GM18870 (cell line): ENCODE results near the gene DLG5.

Experiments
- ATAC-seq: cut with Tn5 transposase; IDR thresholded peaks from one replicate; pipeline ENCODE4 v1.9.1; 2021; ENCODE audit warnings: moderate library complexity; ENCODE audit not compliant: unreplicated experiment

Gene DLG5

GRCh38 chr10:77825965-77826364 lies 100.6 kb downstream of the DLG5 start:
- no peak for ATAC-seq

GRCh38 chr10:77824908-77825307 lies 101.6 kb downstream of the DLG5 start:
- ATAC-seq = no peak

- ATAC-seq = no peak
Measured at GRCh38 chr10:77823811-77824542, 102.6 kb downstream of the DLG5 start.

GRCh38 chr10:77821551-77821950 lies 105.0 kb downstream of the DLG5 start:
- ATAC-seq = no peak

- ATAC-seq = no peak
Measured at GRCh38 chr10:77821036-77821435, 105.5 kb downstream of the DLG5 start.

- no peak for ATAC-seq
Measured at GRCh38 chr10:77820349-77820748, 106.2 kb downstream of the DLG5 start.

GRCh38 chr10:77819210-77820112 lies 107.1 kb downstream of the DLG5 start:
- no peak for ATAC-seq

- ATAC-seq = no peak
Measured at GRCh38 chr10:77818378-77818777, 108.2 kb downstream of the DLG5 start.

- no peak for ATAC-seq
Measured at GRCh38 chr10:77817541-77817940, 109.0 kb downstream of the DLG5 start.

GRCh38 chr10:77816311-77816710 lies 110.2 kb downstream of the DLG5 start:
- no peak for ATAC-seq

GRCh38 chr10:77812741-77813140 lies 113.8 kb downstream of the DLG5 start:
- ATAC-seq = no peak

GRCh38 chr10:77811831-77812430 lies 114.6 kb downstream of the DLG5 start:
- ATAC-seq = no peak

GRCh38 chr10:77810446-77811335 lies 115.9 kb downstream of the DLG5 start:
- no peak for ATAC-seq

- no peak for ATAC-seq
Measured at GRCh38 chr10:77809336-77809735, 117.2 kb downstream of the DLG5 start.

GRCh38 chr10:77807706-77808105 lies 118.8 kb downstream of the DLG5 start:
- no peak for ATAC-seq

- no peak for ATAC-seq
Measured at GRCh38 chr10:77806511-77807157, 119.9 kb downstream of the DLG5 start.

GRCh38 chr10:77805676-77806075 lies 120.9 kb downstream of the DLG5 start:
- no peak for ATAC-seq

GRCh38 chr10:77804371-77804770 lies 122.2 kb downstream of the DLG5 start:
- no peak for ATAC-seq

GRCh38 chr10:77801474-77802161 lies 124.9 kb downstream of the DLG5 start:
- peak; percentile 52 for ATAC-seq
